Mammary epithelial cell (primary cell): ENCODE results near the gene ZNF586.

ENCODE experiments used
- CTCF ChIP-seq, 2 donors: IDR thresholded peaks in 1 of 2; conservative IDR thresholded peaks in 1 of 2; 2 replicates each; pipeline ENCODE4 v1.5.1; 2011 to 2012; ENCODE audit warnings: inconsistent platforms in 2 of 2, low read length in 2 of 2, mild to moderate bottlenecking in 2 of 2, control low read depth in 1 of 2, low read depth in 1 of 2; ENCODE audit not compliant: insufficient read depth in 1 of 2; ENCODE audit errors: extremely low read depth in 1 of 2
- EZH2 ChIP-seq: IDR thresholded peaks from 2 replicates; pipeline ENCODE4 v1.6.1; 2012; ENCODE audit warnings: low read length, inconsistent platforms, borderline replicate concordance

GRCh38 chr19:57771417-57771816 is 1.9 kb downstream of the ZNF586 start:
- TF ChIP-seq CTCF (conservative IDR thresholded peaks at IDR 0.05 in 1 of 2, IDR thresholded peaks at IDR 0.05 in 1 of 2; ENCODE audit: extremely low read depth in 1 of 2, insufficient read depth in 1 of 2, low read depth in 1 of 2, low read length in 2 of 2) (no peak), EZH2 (no peak)
